Dermis blood vessel endothelial cell (primary cell): ENCODE data around the gene BMP2K. TPM values are rescaled to one million over a fixed set of nuclear protein-coding genes. Genes with fewer than 3 reads are reported as not detected.

Experiments used
- DNase-seq: peaks from one replicate; pipeline ENCODE4 v3.0.0; 2010
- total RNA-seq: library from RNA; depleted of rRNA; stranded (reverse); fragments of >200 nt; gene quantifications from 2 replicates; pipeline ENCODE4 v1.2.3, GENCODE V29; 2014

Gene BMP2K
- total RNA-seq, result 95.1 and 138 TPM in 2 replicates

- peak; percentile 83 for DNase-seq
These were observed at the start of gene BMP2K for GRCh38 chr4:78776079-78776728. Gene BMP2K (plus strand): TSS chr4:78776350. CDS start chr4:78776544, 194 bp downstream.

- no peak for DNase-seq
These were observed 49.6 kb upstream of the BMP2K start for GRCh38 chr4:78726546-78726945.

- no peak for DNase-seq
These were observed 43.6 kb upstream of the BMP2K start for GRCh38 chr4:78732332-78733104.

- no peak for DNase-seq
These were observed 41.5 kb upstream of the BMP2K start for GRCh38 chr4:78734441-78735162.

GRCh38 chr4:78735697-78736096 lies 40.5 kb upstream of the BMP2K start:
- no peak for DNase-seq

GRCh38 chr4:78737035-78737434 lies 39.1 kb upstream of the BMP2K start:
- DNase-seq, result no peak

- no peak for DNase-seq
These were observed 38.2 kb upstream of the BMP2K start for GRCh38 chr4:78737973-78738372.

GRCh38 chr4:78742300-78742699 lies 33.9 kb upstream of the BMP2K start:
- no peak for DNase-seq

GRCh38 chr4:78747475-78747922 lies 28.7 kb upstream of the BMP2K start:
- DNase-seq, result peak; percentile 45

- DNase-seq, result no peak
These were observed 27.8 kb upstream of the BMP2K start for GRCh38 chr4:78748381-78748780.

GRCh38 chr4:78749258-78749971 lies 26.7 kb upstream of the BMP2K start:
- no peak for DNase-seq

GRCh38 chr4:78749972-78750727 lies 26.0 kb upstream of the BMP2K start:
- DNase-seq, result peak; percentile 41

GRCh38 chr4:78753091-78753490 lies 23.1 kb upstream of the BMP2K start:
- DNase-seq, result no peak

GRCh38 chr4:78754872-78755271 lies 21.3 kb upstream of the BMP2K start:
- DNase-seq, result no peak

- DNase-seq, result no peak
These were observed 20.0 kb upstream of the BMP2K start for GRCh38 chr4:78756137-78756536.

GRCh38 chr4:78756776-78757175 lies 19.4 kb upstream of the BMP2K start:
- DNase-seq, result no peak

- DNase-seq, result no peak
These were observed 18.6 kb upstream of the BMP2K start for GRCh38 chr4:78757574-78757973.

- no peak for DNase-seq
These were observed 18.1 kb upstream of the BMP2K start for GRCh38 chr4:78758085-78758484.

- no peak for DNase-seq
These were observed 13.6 kb upstream of the BMP2K start for GRCh38 chr4:78762529-78762928.

GRCh38 chr4:78763251-78763650 lies 12.9 kb upstream of the BMP2K start:
- DNase-seq, result no peak

- DNase-seq, result no peak
These were observed 12.3 kb upstream of the BMP2K start for GRCh38 chr4:78763763-78764387.
